Activated naive CD8-positive, alpha-beta T cell treated with anti-CD3 and anti-CD28 coated beads, Interleukin-2, amount 50 U/mL, for 16 hours (primary cell): ENCODE measurements around the gene CFAP61.

Source experiments
- DNase-seq: peaks from one replicate; pipeline ENCODE4 v3.0.0-alpha.2; 2020; ENCODE audit warnings: low read depth, low spot score

CFAP61 gene

GRCh38 chr20:20274821-20275220 is 222.5 kb downstream of the CFAP61 start:
- DNase-seq = no peak

DNA sequence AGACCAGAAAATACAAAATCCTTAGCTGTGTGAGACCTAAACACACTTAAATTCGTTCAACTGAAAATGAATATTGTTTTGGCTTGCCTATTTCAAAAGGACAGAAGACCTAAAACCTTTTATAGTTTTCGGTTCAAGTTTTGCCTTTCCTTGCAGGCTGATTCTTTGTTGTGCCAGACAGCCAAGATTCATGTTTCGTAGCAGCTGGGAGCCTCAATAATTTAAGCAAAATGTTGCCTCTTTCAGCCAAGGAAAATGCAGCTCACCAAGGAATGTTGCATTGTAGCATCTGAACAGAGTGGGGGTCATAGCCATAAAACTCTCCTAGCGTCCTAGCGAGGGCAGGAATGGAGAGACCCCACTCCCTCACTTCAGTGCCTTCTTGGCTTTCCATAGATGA is 223.3 kb downstream of the CFAP61 start:
- DNase-seq = no peak

GRCh38 chr20:20276811-20277530 is 224.6 kb downstream of the CFAP61 start:
- DNase-seq = no peak

- DNase-seq = no peak
Measured at GRCh38 chr20:20277894-20278335, 225.6 kb downstream of the CFAP61 start.

DNA sequence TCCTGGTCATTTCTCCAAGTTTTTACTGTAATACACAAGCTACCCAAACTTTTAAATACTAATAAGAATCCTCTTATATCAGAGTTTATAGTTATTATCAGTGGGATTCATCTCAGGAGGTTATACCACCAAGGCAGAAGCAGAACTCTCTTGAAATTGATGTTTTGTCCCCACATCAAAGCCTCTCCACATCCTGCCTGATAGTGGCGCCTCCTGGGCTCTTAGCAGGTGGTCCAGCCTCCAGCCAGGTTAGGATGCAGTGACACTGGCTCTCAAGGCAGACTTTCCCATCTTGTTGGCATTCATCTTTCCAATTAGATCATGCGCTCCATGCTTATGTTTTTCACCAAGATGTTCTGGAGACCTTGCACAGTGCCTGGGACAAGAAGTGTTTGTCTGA is 233.7 kb downstream of the CFAP61 start:
- no peak for DNase-seq

- DNase-seq = no peak
Measured at GRCh38 chr20:20289331-20289730, 237.0 kb downstream of the CFAP61 start.

GRCh38 chr20:20292472-20292871 is 240.1 kb downstream of the CFAP61 start:
- DNase-seq = no peak

GRCh38 chr20:20293141-20293540 is 240.8 kb downstream of the CFAP61 start:
- no peak for DNase-seq

GRCh38 chr20:20293691-20294385 is 241.5 kb downstream of the CFAP61 start:
- no peak for DNase-seq

DNA sequence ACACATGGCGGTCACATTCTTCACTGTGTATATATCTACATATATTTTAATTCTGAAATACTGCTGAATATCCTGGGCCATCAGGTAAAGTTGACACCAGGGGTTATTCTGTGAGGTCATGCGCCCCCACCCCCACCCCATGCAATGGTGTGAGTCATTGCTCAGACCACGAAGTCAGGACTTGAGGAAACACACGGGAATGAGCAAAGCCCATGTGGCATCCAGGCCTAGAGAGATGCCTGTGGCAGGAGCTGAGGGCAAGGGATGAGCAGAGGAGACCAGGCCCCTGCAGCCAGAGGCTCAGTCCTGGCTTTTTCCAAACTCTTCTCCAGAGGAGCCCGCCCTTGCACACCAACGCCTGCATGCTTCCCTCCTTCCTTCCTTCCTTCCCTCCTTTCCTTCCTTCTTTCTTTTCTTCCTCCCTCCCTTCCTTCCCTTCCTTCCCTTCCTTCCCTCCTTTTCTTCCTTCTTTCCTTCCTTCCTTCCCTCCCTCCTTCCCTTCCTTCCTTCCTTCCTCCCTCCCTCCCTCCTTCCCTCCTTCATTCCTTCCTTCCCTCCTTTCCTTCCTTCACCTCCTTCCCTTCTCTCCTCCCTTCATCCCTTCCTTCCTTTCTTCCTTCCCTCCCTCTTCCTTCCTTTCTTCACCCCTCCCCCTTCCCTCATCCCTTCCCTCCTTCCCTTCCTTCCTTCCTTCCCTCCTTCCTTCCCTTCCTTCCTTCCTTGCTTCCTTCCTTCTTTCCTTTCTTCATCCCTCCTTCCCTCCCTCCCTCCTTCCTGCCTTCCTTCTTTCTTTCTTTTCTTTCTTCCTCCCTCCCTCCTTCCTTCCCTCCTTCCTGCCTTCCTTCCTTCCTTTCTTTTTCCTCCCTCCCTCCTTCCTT is 243.5 kb downstream of the CFAP61 start:
- no peak for DNase-seq

GRCh38 chr20:20297181-20297580 is 244.8 kb downstream of the CFAP61 start:
- no peak for DNase-seq

- DNase-seq = no peak
Measured at GRCh38 chr20:20297752-20298151, 245.4 kb downstream of the CFAP61 start.

GRCh38 chr20:20299904-20300303 is 247.6 kb downstream of the CFAP61 start:
- DNase-seq = no peak

- no peak for DNase-seq
Measured at GRCh38 chr20:20303320-20303719, 251.0 kb downstream of the CFAP61 start.

DNA sequence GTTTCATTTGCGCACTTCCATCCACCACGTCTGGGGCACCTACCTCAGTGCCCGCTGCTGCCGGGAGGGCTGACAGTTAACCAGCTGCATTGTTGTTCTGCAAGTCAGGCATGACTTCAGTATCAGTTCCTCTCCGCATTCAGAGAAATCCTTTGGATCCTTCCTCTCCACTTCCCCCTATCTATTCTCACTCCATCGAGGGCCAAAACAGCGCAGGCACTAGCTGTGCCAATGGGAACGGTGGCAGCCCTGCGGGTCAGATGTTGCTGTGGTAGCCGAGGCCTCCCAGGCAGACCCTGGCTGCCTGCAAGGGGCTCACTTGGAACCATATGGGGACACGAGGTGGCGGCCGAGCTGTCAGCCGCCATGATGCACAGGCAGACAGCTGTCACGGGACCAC is 251.4 kb downstream of the CFAP61 start:
- DNase-seq = no peak

- no peak for DNase-seq
Measured at GRCh38 chr20:20304942-20305341, 252.6 kb downstream of the CFAP61 start.

GRCh38 chr20:20312562-20312961 is 260.2 kb downstream of the CFAP61 start:
- DNase-seq = no peak

DNA sequence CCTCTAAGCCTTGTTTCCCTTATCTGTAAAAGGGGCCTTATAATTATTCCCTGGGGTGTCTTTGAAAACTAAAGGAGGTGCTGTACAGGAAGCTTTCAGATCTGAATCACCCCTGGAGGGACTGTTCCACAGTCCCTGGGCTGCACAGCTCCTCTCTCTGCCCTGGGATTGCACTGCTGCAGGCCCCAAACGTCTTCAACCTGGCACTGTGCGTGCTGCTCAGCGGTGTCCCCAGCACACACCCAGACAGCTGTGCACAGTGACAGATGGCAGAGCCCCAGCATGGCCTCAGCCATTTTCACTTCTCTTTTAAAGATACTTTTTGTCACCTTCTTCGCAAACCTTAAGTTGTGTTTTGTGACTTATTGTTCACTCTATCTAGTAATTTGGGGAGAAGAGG is 264.9 kb downstream of the CFAP61 start:
- no peak for DNase-seq

GRCh38 chr20:20317621-20318364 is 265.5 kb downstream of the CFAP61 start:
- no peak for DNase-seq

- DNase-seq = no peak
Measured at GRCh38 chr20:20318365-20319161, 266.2 kb downstream of the CFAP61 start.

DNA sequence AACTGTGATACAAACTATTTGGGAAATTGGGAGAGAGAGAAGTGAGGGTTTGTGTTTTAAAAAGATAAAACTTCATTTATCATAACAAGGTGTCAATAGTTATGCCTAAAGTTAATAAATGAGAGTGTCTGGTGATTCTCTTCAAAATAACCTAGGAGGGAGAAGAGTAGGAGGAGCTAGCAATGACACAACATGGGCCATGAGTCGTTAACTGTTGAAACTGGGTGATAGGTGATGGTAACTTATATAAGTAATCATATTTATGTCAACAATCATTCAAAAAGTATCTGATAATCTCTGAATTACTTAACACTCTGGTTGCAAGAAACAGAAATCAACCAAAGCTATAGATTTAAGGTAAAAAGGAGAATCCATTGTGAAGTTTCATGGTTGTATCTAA is 268.8 kb downstream of the CFAP61 start:
- no peak for DNase-seq
